GM12892 (cell line): Measurements from ENCODE around the gene NECTIN4.

Experiments
- POLR2A ChIP-seq: IDR thresholded peaks from 2 replicates; pipeline ENCODE4 v1.6.1; 2011; ENCODE audit warnings: low read depth, low read length, control low read depth
- POLR2AphosphoS5 ChIP-seq: IDR thresholded peaks from 2 replicates; pipeline ENCODE4 v1.6.1; 2011; ENCODE audit warnings: low read depth, low read length, control low read depth
- TAF1 ChIP-seq: IDR thresholded peaks from 2 replicates; pipeline ENCODE4 v1.6.1; 2011; ENCODE audit warnings: low read depth, mild to moderate bottlenecking, control low read depth, low read length, borderline replicate concordance

- no peak for TF ChIP-seq POLR2A
- no peak for TF ChIP-seq POLR2AphosphoS5
- no peak for TF ChIP-seq TAF1
These were observed 44.8 kb downstream of the NECTIN4 start for GRCh38 chr1:161044535-161044907.
